EL (cell line): ENCODE results near the gene GPR17.

Experiments used
- DNase-seq: peaks from one replicate; pipeline ENCODE4 v3.0.0-alpha.2; 2016

GPR17 gene

GRCh38 chr2:127645395-127646291 is at the start of gene GPR17:
TSS of gene GPR17 (plus strand) at chr2:127646153. CDS start at chr2:127650736, 4,583 bp downstream.
- DNase-seq = no peak

DNA sequence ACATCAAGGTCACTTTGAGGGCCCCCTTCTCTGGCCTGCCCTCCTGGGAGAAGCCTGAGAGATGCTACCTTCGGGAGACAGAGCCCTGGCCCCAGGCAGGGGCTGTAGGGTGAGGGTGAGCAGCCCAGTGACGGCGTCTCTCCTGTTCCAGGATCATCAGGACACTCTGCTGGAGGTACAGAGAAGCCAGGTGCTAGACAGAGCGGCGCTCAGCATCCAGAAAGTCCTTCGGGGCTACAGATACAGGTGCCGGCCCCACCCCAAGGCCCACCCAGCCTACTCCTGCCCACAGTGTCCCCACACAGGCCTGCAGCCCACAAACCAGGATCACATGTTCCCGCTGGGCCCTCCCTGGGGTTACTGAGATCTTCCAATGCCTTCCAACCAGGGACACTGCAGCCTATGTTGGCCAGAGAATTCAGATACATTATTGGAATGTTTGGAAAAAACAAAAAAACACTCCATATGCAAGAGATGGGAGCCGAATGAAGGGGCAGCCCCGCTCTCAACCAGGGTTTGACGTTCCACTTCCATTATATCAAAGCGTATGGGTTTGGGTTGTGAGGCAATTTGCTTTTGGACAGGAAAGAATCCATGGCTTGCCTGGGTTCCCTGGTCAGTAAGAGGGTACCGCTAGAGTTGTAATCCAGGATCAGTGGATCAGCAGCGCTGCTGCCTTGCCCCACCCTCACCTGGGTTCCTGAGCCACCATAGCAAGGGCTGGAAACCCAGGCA is 49.5 kb upstream of the GPR17 start:
- no peak for DNase-seq

GRCh38 chr2:127597046-127597983 is 48.6 kb upstream of the GPR17 start:
- DNase-seq = no peak

DNA sequence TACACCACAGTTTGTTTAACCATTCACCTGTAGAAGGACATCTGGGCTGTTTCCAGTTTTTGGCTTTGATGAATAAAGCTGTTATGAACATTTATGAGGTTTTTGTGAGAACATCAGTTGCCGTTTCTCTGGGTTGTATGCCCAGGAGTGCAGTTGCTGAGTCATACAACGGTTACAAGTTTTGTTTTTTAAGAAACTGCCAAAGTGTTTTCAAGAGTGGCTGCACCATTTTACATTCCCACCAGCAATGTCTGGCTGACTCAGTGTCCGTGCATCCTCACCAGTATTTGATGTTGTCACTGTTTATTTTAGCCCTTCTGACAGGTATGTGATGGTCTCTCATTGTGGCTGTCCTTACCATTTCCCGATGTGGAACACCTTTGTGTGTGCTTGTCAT is 48.0 kb upstream of the GPR17 start:
- DNase-seq = peak; percentile 77

- DNase-seq = peak; percentile 64
Measured at GRCh38 chr2:127598711-127599110, 47.2 kb upstream of the GPR17 start.

- peak; percentile 75 for DNase-seq
Measured at GRCh38 chr2:127599211-127599610, 46.7 kb upstream of the GPR17 start.

GRCh38 chr2:127604986-127605385 is 41.0 kb upstream of the GPR17 start:
- no peak for DNase-seq

GRCh38 chr2:127605691-127606263 is 40.2 kb upstream of the GPR17 start:
- no peak for DNase-seq

- no peak for DNase-seq
Measured at GRCh38 chr2:127606625-127607398, 39.1 kb upstream of the GPR17 start.

DNA sequence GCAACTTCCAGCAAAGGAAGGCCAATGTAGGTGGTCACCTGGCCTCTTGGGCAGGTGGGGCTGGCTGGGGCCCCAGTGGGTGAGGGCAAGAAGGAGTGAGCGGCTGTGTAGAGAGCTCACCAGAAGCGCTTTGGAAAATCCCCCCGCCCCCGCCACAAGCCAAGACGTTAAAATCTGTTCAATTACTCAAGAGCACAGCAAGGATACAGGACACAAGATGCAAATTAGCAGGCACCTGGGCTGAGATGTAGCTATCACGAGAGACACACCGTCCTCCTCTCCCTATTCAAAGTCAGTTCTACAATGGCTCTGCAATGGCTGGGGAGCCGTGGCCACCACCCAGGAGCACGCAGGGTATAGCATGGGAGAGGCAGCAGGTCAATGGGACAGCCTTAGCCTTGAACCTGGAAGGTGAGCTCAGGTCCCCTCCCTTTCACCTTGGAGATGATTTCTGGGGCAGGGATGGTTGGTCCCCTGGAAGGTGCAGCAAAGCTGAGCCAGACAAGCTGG is 38.5 kb upstream of the GPR17 start:
- no peak for DNase-seq

GRCh38 chr2:127608061-127609030 is 37.6 kb upstream of the GPR17 start:
- DNase-seq = no peak

DNA sequence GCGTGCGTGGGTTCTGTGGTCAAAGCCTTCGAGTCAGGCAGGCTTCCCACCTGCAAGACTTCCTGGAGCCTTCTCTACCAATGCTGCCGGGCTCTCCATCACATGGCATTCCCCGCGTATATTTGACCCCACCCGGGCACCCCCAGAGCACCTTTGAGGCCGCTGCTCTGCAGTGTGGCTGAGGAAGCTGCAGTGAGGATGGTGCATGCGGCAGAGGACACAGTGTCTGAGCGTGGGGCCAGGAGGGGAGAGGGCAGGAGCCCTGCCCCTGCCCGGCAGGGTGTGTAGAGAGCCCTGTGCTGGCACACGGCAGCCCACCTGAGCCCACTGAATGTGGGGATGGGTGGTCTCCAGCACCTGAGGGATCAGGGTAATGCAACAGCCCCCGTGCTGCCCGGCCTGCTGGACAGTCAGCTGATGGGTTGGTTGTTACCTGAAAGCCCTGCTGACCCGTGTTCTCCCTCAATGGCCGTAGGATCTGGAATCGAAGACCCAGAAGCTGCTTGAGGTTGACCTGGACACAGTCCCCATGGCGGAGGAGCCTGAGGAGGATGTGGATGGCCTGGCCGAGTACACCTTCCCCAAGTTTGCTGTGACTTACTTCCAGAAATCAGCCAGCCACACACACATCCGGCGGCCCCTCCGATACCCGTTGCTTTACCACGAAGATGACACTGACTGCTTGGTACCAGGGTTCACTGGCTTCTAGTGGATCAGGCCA is 36.8 kb upstream of the GPR17 start:
- DNase-seq = no peak

- DNase-seq = no peak
Measured at GRCh38 chr2:127609818-127610217, 36.1 kb upstream of the GPR17 start.

DNA sequence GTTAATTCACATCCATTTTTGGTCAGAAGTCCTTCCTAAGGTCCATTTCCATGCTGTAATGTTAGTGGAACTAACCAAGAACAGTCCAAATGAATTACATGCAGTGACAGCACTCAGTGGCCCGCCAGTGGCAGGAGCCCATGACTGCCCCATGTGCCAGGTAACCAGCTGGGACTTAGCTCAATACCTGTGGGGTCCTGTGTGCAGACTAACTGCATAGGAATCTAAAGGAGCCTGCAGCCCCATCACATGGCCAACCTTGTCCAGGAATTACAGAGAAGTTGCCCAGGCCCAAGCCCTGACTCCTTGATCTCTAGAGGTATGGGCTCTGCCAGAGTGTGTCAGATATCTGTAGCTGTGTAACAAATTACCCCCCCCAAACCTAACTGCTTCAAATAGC is 35.4 kb upstream of the GPR17 start:
- no peak for DNase-seq

GRCh38 chr2:127611076-127611925 is 34.7 kb upstream of the GPR17 start:
- DNase-seq = no peak

DNA sequence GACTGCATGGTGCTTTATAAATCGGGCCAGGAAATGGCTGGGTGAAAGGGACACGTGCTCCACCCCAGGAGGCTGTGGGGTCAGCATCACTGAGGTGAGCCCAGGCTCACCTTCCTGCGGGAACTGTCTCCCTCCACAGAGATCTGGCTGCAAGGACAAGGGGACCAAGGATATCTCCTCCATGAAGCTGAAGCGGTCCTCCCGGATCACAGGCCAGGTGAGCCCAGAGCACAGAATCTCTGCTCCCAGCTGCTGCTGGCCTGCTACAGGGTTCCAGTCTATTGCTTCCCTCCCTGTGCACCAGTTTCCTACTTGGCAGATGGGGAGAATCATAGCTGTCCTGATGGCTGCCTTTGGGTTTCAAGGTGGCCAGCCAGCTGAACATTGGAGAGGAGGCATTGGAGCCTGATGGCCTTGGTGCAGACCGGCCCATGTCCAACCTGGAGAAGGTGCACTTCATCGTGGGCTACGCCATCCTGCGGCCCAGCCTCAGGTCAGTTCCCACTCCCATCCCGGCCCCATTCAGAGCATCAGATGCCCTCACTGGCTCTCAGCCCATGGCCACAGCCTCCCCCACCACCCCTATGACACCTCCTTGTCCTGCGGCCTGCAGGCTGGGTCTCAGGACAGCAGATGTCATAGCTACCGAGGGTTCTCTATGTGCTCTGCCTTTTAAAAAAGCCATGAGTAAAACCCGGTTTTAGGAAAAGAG is 33.7 kb upstream of the GPR17 start:
- no peak for DNase-seq

GRCh38 chr2:127614246-127614645 is 31.7 kb upstream of the GPR17 start:
- no peak for DNase-seq

- peak; percentile 96 for DNase-seq
Measured at GRCh38 chr2:127614731-127615130, 31.2 kb upstream of the GPR17 start.
